GM19328 (cell line): ENCODE results near the gene GLS.
"Not testable (repeated sequence)": the region's sequence is repeated elsewhere in the genome, so short reads cannot be mapped to it uniquely, and the experiment has no call there.

ENCODE experiments used
- ATAC-seq: cut with Tn5 transposase; IDR thresholded peaks from one replicate; pipeline ENCODE4 v1.9.1; 2021; ENCODE audit warnings: mild to moderate bottlenecking, moderate library complexity; ENCODE audit not compliant: unreplicated experiment

GLS gene

DNA sequence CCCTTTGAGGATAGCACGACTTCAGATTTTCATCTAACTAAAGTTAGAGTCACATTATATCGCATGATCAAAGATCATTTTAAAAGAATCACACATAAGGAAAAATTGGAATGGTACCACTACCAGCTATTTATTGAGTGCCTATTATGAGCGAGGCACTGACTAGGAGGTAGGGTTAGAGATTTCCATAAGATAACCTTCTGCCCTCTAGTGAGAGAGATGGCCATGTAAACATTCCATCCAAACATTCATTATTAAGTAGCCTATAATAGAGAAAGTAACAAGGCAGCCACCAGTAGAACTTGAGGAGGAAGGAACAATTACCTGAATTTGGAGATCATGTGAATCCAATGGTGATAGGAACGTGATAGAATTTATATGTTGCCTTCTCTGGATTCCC lies 25.4 kb upstream of the GLS start:
- no peak for ATAC-seq

DNA sequence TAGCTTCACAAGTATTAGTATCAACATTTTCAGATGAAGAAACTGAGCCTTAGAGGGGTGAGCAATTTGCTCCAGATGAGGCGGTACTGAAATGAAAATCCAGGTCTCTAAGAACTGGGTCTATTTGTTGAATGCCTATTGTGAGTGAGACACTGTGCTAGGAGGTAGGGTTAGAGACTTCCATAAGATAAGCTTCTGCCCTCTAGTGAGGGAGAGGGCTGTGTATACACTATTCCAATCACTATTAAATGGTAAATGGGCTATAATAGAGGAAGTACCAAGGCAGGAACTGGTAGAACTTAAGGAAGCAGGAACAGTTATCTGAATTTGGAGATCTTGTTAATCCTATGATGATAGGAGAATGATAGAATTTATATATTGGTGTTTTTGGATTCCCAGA lies 23.6 kb upstream of the GLS start:
- no peak for ATAC-seq

DNA sequence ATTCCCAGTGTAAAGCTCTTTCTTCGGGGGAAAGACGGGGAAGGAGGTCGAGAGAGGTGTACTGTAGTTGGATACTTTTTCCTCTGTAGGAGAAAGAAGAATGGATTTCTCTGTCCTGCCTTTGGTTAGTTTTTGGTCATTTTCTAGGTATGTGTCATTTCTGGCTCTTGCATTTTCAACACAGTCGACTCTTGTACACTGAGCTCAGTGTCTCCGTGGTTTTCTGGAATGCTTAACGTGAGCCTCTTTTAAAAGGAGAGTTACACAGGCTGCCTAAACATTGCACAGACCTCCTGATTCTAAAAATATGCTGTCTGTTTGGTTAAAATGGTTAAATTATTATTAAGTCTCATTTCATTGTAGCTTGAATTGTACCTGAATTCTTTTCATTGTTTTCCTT lies 21.8 kb upstream of the GLS start:
- ATAC-seq: no peak

DNA sequence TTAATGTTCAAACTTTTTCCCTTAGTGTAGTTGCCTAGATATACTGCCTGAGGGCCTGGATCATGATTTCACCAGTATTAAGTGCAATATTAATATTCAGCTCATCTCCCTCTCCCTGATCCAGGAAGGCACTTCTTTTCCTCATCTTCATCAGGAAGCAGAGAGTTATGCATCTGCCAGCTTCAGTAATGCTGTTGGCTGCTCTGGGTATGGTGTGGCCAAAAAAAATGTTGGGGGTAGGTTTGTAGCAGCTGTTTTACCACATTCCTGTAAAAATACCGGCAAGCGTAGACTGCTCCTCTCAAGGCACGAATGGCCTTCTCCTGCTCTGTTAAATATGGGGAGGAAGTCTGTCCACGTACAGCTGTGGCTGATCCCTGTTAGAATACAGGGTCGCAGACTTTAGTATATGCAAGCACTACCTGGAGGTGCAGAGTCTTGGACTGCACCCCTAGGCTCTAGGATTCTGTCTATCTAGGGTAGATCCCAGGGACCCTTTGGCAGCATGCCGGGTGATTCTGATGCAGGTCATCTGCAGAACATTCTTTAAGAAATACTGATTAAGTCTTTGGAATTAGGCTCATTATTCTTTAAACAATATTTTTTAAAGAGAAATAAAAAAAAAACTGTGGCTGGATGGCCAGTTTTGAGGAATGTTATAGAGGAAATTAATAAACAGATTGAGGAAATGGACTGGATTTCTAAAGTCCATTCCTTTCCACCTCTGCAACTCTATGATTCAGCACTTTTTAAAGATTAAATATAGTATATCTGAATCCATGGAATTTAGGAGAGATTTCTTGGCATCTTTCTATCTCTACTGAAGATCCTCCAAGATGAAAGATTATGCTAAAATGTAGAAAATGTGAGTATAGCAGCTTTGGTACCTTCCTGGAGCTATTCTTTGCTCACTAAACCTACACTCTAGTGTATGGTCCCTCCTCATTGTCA lies 21.0 kb upstream of the GLS start:
- ATAC-seq: no peak

DNA sequence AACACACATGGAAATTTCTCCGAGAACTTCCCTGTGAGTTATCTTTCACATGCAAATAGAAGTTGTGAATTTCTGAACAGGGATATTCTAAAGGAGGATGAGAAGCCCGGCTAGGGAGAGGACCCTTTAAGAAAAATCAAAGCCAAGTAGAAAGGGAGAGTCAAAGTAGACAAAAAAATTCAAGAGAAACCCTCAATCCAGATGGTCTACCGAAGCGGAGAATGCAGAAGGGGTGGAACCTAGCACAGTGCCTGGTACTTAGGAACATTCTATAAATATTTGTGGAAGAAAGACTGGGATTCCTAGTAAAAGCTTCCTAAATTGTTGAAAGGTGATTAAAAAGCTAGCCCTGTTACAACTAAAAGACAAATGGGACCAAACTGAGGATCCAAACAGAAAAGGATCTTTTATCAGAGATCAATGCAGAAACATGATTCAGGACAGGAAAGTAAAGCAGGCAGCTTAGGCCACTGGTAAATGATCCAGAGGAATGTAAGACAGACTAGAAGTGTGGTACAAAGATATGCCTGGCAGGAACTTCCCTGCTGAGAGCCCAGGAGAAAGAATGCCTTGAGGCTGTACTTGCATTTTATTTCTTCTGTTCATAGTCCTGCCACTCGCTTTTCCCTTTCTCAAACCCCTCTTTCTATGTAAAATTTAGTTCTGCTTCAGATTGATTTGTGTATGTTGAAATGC lies 19.5 kb upstream of the GLS start:
- ATAC-seq: no peak

DNA sequence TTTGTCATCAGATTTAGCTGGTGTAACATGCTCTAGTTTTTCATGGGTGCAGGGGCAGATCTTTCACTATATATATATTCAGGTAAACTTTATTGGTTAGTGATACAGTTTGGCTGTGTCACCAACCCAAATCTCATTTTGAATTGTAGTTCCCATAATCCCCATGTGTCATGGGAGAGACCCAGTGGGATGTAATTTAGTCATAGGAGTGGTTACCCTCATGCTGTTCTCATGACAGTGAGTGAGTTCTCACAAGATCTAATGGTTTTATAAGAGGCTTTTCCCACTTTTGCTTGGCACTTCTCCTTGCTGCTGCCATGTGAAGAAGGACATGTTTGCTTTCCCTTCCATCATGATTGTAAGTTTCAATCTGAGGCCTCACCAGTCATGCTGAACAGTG lies 18.5 kb upstream of the GLS start:
- not testable (repeated sequence) for ATAC-seq

DNA sequence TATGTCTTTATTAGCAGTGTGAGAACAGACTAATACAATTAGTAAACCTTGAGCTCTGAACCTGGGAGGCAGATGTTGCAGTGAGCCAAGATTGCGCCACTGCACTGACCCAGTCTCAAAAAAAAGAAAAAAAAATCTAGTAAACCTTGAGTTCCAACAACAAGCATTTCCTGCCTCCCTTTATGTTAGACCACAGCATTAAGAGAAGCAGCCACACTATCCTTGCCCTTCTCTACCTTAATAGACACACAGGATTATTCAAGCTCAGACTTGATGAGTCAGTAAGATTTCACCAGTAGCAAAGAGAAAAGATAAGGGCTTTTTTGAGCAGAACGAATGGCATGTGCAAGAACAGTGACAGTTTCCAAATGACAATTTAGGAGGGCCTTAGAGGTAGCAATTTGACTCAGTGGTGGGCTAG lies 18.0 kb upstream of the GLS start:
- no peak for ATAC-seq

DNA sequence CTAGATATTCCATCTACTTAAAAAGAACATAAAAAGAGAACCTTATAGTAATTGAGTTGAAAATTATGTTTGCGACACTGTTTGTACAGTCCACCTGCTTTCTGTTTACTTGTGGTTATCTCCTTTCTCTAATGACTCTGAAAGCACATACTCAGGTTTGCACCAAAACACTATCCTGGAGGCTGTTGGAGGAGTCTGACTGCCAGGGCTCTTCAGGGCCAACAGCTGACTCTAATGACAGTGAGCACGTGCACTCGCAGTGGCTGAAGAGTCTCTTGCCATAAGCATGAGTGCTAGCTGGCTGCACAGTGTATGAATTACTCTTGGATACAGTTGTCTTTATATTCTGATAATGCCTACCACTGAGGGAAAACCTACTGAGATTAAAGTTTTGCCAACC lies 16.7 kb upstream of the GLS start:
- no peak for ATAC-seq

DNA sequence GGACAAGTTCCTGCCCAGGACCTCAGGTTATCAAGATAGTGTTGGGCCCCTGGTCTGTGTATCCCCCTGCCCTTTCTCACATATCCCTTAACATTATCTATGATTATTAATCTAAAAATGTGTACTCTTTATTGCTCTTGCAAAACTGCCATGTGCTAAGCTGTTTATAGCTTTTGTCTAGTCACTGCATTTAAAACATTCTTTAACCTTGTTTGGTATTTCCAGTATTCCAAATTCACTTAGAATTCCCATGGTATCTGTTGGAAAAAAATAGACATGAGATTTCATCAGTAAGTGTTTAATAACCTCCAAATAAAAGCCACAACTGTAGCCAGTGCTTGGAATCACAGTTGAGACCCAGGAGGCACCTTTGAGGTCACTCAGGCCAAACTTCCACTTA lies 16.2 kb upstream of the GLS start:
- no peak for ATAC-seq

DNA sequence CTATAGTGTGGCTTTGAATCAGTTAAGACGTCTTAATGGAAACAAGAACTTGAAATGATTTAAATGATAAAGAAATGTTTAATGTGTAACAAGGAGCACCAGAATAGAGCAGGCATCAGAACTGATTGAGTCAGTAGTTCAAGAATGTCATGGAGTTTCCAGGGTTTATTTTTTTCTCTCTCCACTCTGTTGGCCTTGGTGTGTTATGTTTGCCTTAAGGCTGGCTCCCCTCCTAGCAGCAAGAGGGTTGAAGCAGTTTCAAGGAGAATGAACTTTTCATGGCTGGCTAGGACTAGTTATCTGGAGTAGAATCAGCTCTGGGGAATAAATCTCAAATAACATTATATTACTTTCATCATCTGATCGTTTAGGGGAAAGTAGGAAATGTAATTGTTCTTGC lies 13.4 kb upstream of the GLS start:
- ATAC-seq: no peak

DNA sequence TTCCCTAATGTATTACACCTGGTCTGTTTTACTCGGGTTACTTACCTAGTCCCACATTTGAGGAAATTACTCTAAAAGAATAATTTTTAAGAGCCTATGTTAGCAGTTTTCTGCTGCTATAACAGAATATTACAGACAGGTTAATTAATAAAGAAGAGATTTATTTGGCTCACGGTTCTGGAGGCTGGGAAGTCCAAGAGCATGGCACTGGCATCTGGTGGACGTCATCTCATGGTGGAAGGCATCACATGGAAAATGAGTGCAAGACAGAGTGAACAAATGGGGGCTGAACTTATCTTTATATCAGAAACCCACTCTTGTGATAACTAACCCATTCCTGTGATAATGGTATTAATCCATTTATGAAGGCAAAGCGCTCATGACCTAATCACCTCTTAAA lies 12.8 kb upstream of the GLS start:
- no peak for ATAC-seq

DNA sequence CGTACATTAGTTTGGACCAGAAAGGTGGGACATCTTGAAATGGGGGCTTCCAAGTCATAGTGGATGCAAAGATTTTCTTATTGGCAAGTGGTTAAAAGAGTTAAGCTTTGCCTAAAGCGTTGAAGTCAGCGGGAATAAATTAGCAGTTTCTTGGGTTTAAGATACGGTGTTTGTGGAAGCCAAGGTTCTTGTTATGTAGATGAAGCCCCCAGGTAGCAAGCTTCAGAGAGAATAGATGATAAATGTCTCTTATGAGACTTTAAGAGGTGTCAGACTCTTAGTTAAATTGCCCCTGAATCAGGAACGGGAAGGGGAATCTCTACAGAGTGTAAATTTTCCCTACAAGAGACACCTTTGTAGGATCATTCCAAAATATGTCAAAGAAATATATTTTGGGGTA lies 10.9 kb upstream of the GLS start:
- no peak for ATAC-seq

DNA sequence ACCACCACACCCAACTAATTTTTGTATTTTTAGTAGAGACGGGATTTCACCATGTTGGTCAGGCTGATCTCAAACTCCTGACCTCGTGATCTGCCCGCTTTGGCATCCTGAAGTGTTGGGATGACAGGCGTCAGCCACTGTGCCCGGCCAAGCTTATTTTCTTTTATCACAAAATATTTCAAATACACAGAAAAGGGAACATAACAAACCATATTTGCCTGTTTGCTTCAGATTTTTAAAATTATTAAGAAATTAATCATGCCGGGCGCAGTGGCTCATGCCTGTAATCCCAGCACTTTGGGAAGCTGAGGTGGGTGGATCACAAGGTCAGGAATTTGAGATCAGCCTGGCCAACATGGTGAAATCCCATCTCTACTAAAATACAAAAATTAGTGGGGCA lies 7.2 kb upstream of the GLS start:
- not testable (repeated sequence) for ATAC-seq

DNA sequence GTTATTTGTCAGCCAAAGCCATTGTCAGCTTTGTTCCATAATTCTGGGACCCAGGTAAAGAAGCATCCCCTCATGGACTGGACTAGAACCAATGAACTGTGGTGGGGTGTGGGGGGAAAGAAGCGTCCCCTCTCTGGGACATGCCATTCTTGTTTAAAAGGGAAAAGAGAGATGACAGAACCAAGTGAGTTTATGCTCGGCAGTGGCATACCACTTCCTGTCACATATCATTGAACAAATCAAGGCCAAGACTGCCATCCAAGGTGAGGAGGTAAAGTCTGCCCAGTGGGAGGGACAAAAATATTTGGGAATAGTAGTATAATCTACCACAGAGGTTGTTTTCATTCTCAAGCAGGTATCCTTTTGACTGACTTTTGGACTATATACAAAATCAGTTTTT lies 4.7 kb upstream of the GLS start:
- ATAC-seq: no peak

DNA sequence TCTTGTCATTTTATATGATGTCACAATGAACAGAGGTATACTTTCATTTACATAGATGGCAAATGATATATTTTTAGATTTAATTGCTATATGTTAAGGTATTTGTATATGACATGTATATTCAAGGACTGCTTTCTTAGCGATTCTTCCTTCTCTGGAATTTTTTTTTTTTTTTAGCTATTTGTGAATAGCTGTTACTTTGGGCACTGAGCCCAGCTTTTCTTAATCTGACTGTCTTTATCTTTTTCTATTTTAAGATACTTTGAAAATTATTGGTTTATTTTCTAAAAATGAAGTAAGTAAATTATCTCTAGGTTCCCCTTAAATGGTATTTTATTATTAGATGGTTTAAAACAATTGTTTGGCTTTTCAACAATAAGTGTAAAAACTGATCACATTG lies 4.0 kb upstream of the GLS start:
- no peak for ATAC-seq

DNA sequence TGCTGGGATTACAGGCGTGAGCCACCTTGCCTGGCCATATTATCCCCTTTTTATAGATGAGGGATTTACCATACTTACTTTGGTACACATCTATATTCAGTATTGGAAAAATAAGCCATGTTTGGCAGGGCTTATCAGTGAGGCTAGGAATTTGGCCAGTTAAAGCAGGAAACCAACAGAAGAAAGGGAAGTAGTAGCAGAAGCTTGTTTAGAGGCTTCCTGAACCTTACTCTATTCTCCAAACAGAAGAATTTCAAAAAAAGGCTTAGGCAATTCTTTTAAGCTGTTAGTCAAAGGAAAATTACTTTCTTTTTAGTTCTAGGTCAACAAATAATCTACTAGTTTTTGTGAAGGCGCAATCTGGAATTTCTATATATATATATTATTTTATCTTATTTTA lies 3.2 kb upstream of the GLS start:
- ATAC-seq: no peak

DNA sequence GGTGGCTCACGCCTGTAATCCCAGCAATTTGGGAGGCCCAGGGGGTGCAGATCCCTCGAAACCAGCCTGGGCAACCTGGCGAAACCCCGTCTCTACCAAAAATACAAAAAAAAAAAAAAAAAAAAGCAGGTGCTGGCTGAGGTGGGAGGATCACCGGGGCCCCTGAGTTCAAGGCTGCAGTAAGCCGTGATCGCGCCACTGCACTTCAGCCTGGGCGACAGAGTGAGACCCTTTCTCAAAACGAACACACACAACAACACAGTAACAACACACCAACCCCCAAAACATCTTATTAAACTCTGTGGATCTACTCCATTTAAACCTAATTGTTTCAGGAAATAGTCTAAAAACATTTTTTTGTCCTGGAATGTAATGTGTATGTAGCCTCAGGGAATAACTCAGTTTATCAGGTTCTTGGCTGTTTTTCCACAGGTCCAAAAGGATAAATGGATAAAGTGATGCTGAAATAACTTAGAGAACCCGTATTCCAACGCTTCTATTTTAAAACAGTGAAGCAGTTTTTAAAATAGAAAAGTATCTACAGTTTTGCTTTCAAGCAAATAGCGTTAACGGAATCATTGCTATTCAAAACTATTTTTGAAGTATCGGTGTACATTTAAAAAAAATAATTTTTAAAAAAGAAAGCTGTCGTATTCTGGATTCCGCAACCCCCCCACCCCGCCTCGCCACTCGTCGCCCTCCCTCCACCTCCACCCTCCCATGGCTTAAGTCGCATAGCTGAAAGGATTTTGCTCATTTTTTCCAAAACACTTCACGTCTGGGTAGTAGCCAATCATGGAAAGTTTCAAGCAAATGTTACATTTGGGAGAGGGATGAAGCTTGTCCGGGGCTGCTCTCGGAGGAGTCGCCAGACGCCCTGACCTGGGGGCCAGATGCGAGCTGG lies 895 bp upstream of the GLS start:
- ATAC-seq: no peak

DNA sequence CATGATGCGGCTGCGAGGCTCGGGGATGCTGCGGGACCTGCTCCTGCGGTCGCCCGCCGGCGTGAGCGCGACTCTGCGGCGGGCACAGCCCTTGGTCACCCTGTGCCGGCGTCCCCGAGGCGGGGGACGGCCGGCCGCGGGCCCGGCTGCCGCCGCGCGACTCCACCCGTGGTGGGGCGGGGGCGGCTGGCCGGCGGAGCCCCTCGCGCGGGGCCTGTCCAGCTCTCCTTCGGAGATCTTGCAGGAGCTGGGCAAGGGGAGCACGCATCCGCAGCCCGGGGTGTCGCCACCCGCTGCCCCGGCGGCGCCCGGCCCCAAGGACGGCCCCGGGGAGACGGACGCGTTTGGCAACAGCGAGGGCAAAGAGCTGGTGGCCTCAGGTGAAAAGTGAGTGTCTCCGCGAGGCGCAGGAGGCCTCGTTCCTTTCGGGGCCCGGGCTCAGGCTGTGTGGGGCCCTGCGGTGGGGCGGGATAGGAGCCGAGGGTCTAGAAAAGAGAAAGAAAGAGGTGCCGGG lies 520 bp downstream of the GLS start:
- ATAC-seq: no peak

DNA sequence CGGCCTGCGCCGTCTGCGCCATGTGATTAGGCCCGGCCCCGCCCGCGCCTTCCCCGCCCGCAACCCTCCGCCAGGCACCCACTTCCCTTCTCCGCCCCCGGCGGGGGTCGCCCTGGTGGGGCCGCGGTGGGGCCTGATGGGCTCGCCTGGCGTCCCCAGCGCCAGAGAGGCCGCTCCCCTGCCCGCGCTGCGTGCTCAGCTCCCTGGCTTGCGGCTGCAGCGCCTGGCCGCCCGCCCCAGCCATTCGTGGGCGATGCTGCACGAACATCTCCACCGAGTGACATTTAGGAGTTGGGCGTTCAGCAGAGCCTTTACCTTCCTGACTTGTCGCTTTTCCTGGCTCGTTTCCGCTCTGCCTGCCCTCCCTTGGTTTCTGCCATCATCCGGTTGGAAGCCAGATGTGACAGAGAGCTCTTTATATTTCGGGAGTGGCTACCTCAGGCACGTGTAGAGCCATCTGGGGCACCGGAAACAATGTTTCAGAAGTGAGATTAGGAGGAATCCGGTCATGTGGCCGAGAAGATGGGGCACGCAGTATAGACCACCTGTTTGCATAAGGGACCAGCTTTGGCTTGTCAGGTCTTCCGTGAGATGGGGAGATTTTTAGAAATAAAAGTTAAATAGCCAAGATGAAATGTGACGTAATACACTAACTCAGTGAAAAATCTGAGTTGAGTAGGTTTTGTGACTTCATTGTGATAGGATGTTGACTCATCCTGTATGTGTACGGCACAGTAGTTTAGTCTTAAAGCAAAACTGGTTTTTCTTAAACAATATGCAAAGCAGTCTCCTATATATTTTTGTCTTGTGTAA lies 1.2 kb downstream of the GLS start:
- peak; percentile 51 for ATAC-seq

DNA sequence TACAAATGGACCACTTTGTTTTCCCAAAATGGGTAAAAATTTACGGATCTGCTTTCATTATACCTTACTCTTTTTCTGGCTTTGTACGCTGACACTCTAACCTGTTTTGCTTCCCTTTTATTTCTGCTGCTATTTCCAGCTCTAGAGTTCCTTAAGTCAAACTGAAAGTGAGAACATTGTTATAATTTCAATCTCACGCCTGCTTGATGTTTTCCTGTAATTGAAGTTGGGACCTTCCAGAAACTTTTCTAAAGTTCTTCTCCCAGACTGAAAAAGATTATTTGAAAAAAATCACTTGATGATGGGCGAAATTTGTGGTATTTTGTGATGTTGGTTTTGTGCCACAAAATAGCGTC lies 1.8 kb downstream of the GLS start:
- ATAC-seq: no peak
